ENCODE results near the gene CDKN1B.
A peak's percentile ranks its signal among the peaks of the same experiment; 100 is the strongest.

CDKN1B gene

DNA sequence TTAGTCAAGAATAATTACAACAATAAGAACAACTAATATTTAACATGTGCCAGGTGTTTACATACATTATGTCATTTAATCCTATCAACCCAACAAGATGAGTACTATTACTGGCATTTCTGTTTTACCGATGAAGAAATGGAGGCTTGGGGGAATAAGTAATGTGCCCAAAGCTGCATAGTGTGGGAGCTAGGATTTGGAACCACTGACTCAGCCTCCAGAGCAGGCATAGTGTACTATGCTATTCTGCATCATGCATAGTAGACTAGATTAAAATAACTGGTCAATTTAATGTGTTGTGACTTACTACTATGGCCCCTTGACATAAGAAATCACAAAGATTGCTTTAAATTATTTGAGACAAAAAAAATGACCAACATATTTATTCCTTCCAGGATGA, 30.7 kb upstream of the CDKN1B start:
- TF ChIP-seq, protein P1, sequence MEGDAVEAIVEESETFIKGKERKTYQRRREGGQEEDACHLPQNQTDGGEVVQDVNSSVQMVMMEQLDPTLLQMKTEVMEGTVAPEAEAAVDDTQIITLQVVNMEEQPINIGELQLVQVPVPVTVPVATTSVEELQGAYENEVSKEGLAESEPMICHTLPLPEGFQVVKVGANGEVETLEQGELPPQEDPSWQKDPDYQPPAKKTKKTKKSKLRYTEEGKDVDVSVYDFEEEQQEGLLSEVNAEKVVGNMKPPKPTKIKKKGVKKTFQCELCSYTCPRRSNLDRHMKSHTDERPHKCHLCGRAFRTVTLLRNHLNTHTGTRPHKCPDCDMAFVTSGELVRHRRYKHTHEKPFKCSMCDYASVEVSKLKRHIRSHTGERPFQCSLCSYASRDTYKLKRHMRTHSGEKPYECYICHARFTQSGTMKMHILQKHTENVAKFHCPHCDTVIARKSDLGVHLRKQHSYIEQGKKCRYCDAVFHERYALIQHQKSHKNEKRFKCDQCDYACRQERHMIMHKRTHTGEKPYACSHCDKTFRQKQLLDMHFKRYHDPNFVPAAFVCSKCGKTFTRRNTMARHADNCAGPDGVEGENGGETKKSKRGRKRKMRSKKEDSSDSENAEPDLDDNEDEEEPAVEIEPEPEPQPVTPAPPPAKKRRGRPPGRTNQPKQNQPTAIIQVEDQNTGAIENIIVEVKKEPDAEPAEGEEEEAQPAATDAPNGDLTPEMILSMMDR (IDR thresholded peaks at IDR 0.05; ENCODE audit: low read length, missing control alignments) = no peak
- no peak for DNase-seq (ENCODE audit: low read depth)
- H3K4me3 ChIP-seq (replicated peaks; ENCODE audit: low read depth, low read length) = no peak overlapping the region

- H3K4me3 ChIP-seq (replicated peaks; ENCODE audit: low read depth, low read length) = no peak overlapping the region
- peak; percentile 74 for DNase-seq (ENCODE audit: low read depth)
- TF ChIP-seq, protein P1 (IDR thresholded peaks at IDR 0.05; ENCODE audit: low read length, missing control alignments) = no peak
Observed at GRCh38 chr12:12686925-12687324, 30.2 kb upstream of the CDKN1B start.

- DNase-seq (ENCODE audit: low read depth) = no peak
- no peak overlapping the region for H3K4me3 ChIP-seq (replicated peaks; ENCODE audit: low read depth, low read length)
- TF ChIP-seq, protein P1 (IDR thresholded peaks at IDR 0.05; ENCODE audit: low read length, missing control alignments) = no peak
Observed at GRCh38 chr12:12689647-12690300, 27.4 kb upstream of the CDKN1B start.

- no peak overlapping the region for H3K4me3 ChIP-seq (replicated peaks; ENCODE audit: low read depth, low read length)
- no peak for DNase-seq (ENCODE audit: low read depth)
- TF ChIP-seq, protein P1 (IDR thresholded peaks at IDR 0.05; ENCODE audit: low read length, missing control alignments) = no peak
Observed at GRCh38 chr12:12691549-12691948, 25.6 kb upstream of the CDKN1B start.

- TF ChIP-seq, protein P1 (IDR thresholded peaks at IDR 0.05; ENCODE audit: low read length, missing control alignments) = no peak
- DNase-seq (ENCODE audit: low read depth) = no peak
Observed at GRCh38 chr12:12693111-12693671, 24.0 kb upstream of the CDKN1B start.

GRCh38 chr12:12696562-12697383, 20.4 kb upstream of the CDKN1B start:
- TF ChIP-seq, protein P1 (IDR thresholded peaks at IDR 0.05; ENCODE audit: low read length, missing control alignments) = no peak
- peak; percentile 90 for DNase-seq (ENCODE audit: low read depth)
- H3K4me3 ChIP-seq (replicated peaks; ENCODE audit: low read depth, low read length) = peak overlapping the region; percentile 64

More at GRCh38 chr12:12693111-12693671, 24.0 kb upstream of the CDKN1B start:
- H3K4me3 ChIP-seq (replicated peaks; ENCODE audit: low read depth, low read length) = no peak overlapping the region
